ENCODE results near the gene ZSWIM3. TPM values are rescaled to one million over a fixed set of nuclear protein-coding genes. Genes with fewer than 3 reads are reported as not detected.
A peak's percentile ranks its signal among the peaks of the same experiment; 100 is the strongest.

ZSWIM3 gene
- total and polyA plus RNA-seq, 2 donors (not counting 1 experiment from before 2014, with no cell fraction given): 3.6 to 7.6 TPM

DNA sequence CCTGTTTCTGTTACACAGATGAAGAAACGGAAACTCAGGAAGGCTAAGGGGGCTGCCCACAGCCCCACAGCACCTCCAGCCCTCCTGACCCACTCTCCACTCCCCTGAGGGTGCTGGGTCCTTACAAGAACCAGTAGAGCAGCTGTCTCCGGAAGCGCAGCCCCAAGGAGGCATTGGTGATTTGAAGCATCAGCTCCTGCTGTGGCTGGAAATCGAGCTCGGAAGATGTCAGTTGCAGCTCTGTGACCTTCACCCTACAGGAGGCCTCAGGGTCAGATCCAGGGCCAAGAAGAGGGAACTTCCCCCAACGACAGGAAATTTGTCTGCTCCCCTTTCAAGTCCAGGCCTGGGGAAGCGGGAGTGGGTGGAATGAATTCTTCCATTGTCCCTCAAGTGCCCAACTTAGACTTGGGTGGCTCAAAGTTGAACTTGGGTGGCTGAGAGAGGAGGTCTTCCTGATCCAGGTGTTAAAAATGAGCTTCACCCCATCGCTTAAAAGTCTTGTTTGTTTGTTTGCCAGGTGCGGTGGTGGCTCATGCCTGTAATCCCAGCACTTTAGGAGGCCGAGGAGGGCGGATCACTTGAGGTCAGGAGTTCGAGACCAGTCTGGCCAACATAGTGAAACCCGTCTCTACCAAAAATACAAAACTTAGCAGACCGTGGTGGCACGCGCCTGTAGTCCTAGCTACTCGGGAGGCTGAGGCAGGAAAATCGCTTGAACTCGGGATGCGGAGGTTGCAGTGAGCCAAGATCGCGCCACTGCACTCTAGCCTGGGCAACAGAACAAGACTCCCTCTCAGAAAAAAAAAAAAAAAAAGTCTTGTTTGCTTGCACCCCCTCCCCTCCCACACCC is 52.6 kb downstream of the ZSWIM3 start:
- Histone ChIP-seq H3K79me2 (ENCODE audit: control insufficient read depth, insufficient read depth, low read length) (no peaks in the 10 kb centered on the region), H4K20me1 (ENCODE audit: control insufficient read depth, extremely low read depth, insufficient read depth, low read length) (no peaks in the 10 kb centered on the region), H3K27ac (ENCODE audit: insufficient read depth, low read length) (peak overlapping the region; percentile 1), H3K36me3 (ENCODE audit: control insufficient read depth, insufficient read depth, low read length) (no peaks in the 10 kb centered on the region), H3K4me1 (ENCODE audit: control insufficient read depth, extremely low read depth, insufficient read depth, low read length) (peaks cover 19% of the 10 kb centered on the region), H3K4me3 (replicated peaks in 1 of 4; ENCODE audit: control extremely low read depth in 1 of 4, insufficient read depth in 1 of 4, low read depth in 3 of 4, low read length in 4 of 4) (peak overlapping the region in 2 of 4 experiments; percentile 54 to 59), H3K9ac (ENCODE audit: insufficient read depth, low read length) (no peak overlapping the region), H3K9me3 (ENCODE audit: control insufficient read depth, insufficient read depth, low read depth, low read length) (no peaks in the 10 kb centered on the region), H3K27me3 (ENCODE audit: control insufficient read depth, insufficient read depth, low read length) (no peaks in the 10 kb centered on the region), H3K4me2 (ENCODE audit: extremely low read depth, insufficient read depth, low read length) (peak overlapping the region; percentile 33), H2AFZ (ENCODE audit: low read length) (no peak overlapping the region)
- DNase-seq (ENCODE audit: low read depth in 2 of 2): no peak
- TF ChIP-seq, protein P1, sequence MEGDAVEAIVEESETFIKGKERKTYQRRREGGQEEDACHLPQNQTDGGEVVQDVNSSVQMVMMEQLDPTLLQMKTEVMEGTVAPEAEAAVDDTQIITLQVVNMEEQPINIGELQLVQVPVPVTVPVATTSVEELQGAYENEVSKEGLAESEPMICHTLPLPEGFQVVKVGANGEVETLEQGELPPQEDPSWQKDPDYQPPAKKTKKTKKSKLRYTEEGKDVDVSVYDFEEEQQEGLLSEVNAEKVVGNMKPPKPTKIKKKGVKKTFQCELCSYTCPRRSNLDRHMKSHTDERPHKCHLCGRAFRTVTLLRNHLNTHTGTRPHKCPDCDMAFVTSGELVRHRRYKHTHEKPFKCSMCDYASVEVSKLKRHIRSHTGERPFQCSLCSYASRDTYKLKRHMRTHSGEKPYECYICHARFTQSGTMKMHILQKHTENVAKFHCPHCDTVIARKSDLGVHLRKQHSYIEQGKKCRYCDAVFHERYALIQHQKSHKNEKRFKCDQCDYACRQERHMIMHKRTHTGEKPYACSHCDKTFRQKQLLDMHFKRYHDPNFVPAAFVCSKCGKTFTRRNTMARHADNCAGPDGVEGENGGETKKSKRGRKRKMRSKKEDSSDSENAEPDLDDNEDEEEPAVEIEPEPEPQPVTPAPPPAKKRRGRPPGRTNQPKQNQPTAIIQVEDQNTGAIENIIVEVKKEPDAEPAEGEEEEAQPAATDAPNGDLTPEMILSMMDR (conservative IDR thresholded peaks at IDR 0.05 in 1 of 2, IDR thresholded peaks at IDR 0.05 in 1 of 2; ENCODE audit: low read depth in 1 of 2, low read length in 2 of 2): no peak
- no peak for TF ChIP-seq EZH2 (IDR thresholded peaks at IDR 0.05; ENCODE audit: low read length, missing control alignments)

DNA sequence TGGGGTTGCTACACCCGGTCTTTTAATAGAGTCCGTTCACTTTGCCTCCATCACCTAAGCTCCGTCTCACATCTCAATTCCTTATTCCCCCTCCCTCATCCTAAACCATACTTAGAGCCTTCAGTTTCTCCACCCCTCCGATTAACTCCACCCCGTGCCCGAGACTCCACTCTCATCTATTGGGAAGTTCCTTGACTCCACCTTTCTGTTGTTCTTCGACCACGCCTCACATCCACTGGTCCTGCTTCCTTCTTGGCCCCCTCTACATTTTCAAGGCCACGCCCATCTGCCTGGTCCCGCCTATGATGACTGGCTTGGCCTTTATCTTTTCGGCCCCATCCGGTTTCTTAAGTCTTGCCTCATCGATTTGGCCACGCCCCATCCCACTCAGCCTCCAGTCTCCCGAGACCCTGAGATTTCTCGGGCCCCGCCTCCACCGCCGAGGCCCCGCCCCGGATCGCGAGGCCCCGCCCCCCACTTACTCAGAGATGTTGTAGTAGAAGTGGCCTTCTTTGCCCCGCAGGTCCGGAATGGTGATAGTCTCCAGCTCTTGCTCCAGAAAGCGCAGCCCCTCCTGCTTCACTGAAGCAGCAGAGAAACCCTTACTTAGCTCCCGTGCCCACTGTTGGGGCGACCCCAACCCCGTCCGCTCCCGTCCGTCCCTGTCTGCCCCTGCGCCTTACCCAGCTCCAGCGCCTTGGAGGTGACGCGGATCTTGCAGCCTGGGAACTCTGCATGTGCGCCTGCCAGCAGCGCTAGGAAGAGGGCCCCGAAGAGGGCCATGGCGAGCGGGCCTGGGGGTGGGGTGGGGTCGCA is 53.5 kb downstream of the ZSWIM3 start:
- H3K4me1 ChIP-seq (ENCODE audit: control insufficient read depth, extremely low read depth, insufficient read depth, low read length): peaks cover 17% of the 10 kb centered on the region
- H3K4me3 ChIP-seq (replicated peaks in 1 of 4; ENCODE audit: control extremely low read depth in 1 of 4, insufficient read depth in 1 of 4, low read depth in 3 of 4, low read length in 4 of 4): peak overlapping the region; percentile 18 to 90 (median 53)
- H2AFZ ChIP-seq (ENCODE audit: low read length): peak overlapping the region; percentile 55
- TF ChIP-seq, protein P1 (conservative IDR thresholded peaks at IDR 0.05 in 1 of 2, IDR thresholded peaks at IDR 0.05 in 1 of 2; ENCODE audit: low read depth in 1 of 2, low read length in 2 of 2): no peak
- no peak for TF ChIP-seq EZH2 (IDR thresholded peaks at IDR 0.05; ENCODE audit: low read length, missing control alignments)
- peak overlapping the region; percentile 89 for H3K4me2 ChIP-seq (ENCODE audit: extremely low read depth, insufficient read depth, low read length)
- peak; percentile 100 for DNase-seq (ENCODE audit: low read depth in 2 of 2)
- peak overlapping the region; percentile 76 for H3K27ac ChIP-seq (ENCODE audit: insufficient read depth, low read length)
- H3K27me3 ChIP-seq (ENCODE audit: control insufficient read depth, insufficient read depth, low read length): no peaks in the 10 kb centered on the region
- H3K9ac ChIP-seq (ENCODE audit: insufficient read depth, low read length): peak overlapping the region; percentile 65
- H3K79me2 ChIP-seq (ENCODE audit: control insufficient read depth, insufficient read depth, low read length): no peaks in the 10 kb centered on the region
- H3K36me3 ChIP-seq (ENCODE audit: control insufficient read depth, insufficient read depth, low read length): no peaks in the 10 kb centered on the region
- no peaks in the 10 kb centered on the region for H4K20me1 ChIP-seq (ENCODE audit: control insufficient read depth, extremely low read depth, insufficient read depth, low read length)
- no peaks in the 10 kb centered on the region for H3K9me3 ChIP-seq (ENCODE audit: control insufficient read depth, insufficient read depth, low read depth, low read length)

Measured in fibroblast of lung (primary cell).